ENCODE results near the gene SPRY1. TPM values are rescaled to one million over a fixed set of nuclear protein-coding genes. Genes with fewer than 3 reads are reported as not detected.

The SPRY1 gene
- total and polyA plus RNA-seq, 2 of the 8 experiments (the other 6 are each of a cell fraction or from before 2014, with no cell fraction given): 11.7 to 56.2 TPM

GRCh38 chr4:123421937-123422781 lies 25.6 kb downstream of the SPRY1 start:
- Histone ChIP-seq H2BK12ac (ENCODE audit: low read depth, low read length) (no peak overlapping the region), H2AFZ (ENCODE audit: low read length) (no peak overlapping the region), H3K4ac (replicated peaks; ENCODE audit: insufficient read length, low read depth, low read length) (no peak overlapping the region), H3K4me2 (ENCODE audit: insufficient read depth in 1 of 2, low read depth in 2 of 2, low read length in 2 of 2) (no peak overlapping the region), H3K36me3 (ENCODE audit: control insufficient read depth in 2 of 4, insufficient read depth in 4 of 4, low read length in 3 of 4) (no peaks in the 10 kb centered on the region), H2BK20ac (ENCODE audit: low read length) (no peak overlapping the region), H4K91ac (replicated peaks; ENCODE audit: insufficient read length, low read length) (no peak overlapping the region), H3K79me2 (ENCODE audit: control insufficient read depth in 1 of 2, insufficient read depth in 2 of 2, low read length in 2 of 2) (no peaks in the 10 kb centered on the region), H4K8ac (ENCODE audit: extremely low read depth, insufficient read depth, low read length) (no peak overlapping the region), H3K56ac (replicated peaks; ENCODE audit: insufficient read length, low read depth, low read length) (no peak overlapping the region), H2AK5ac (ENCODE audit: low read depth, low read length) (no peak overlapping the region), H3K27ac (ENCODE audit: low read depth, low read length) (no peak overlapping the region), H2BK120ac (replicated peaks; ENCODE audit: low read depth, low read length) (no peak overlapping the region), H4K5ac (ENCODE audit: insufficient read length, low read depth, low read length) (no peak overlapping the region), H3K4me1 (replicated peaks in 1 of 4; ENCODE audit: control insufficient read depth in 3 of 4, insufficient read depth in 4 of 4, low read length in 3 of 4) (peaks cover 2 to 13% (median 5%) of the 10 kb centered on the region in 4 experiments; a peak in 5 of 7 replicates), H3K4me3 (ENCODE audit: extremely low read depth in 1 of 4, insufficient read depth in 2 of 4, low read depth in 3 of 4, low read length in 4 of 4) (no peak overlapping the region), H2BK5ac (ENCODE audit: low read depth, low read length) (no peak overlapping the region), H3K18ac (ENCODE audit: extremely low read depth, low read length) (no peak overlapping the region), H3K23me2 (ENCODE audit: low read depth, low read length) (no peaks in the 10 kb centered on the region), H4K20me1 (replicated peaks in 1 of 2; ENCODE audit: control insufficient read depth in 1 of 2, insufficient read depth in 2 of 2, low read length in 2 of 2) (no peaks in the 10 kb centered on the region), H3K23ac (ENCODE audit: insufficient read length) (no peak overlapping the region), H3K9me3 (ENCODE audit: insufficient read depth in 2 of 2, low read depth in 1 of 2, low read length in 1 of 2) (no peaks in the 10 kb centered on the region; a peak in 1 of 4 replicates), H3K14ac (ENCODE audit: insufficient read length) (no peak overlapping the region), H3K79me1 (ENCODE audit: low read depth, low read length) (no peaks in the 10 kb centered on the region), H2BK15ac (ENCODE audit: low read length) (no peak overlapping the region), H3K27me3 (replicated peaks in 1 of 4; ENCODE audit: control insufficient read depth in 3 of 4, extremely low read depth in 1 of 4, insufficient read depth in 3 of 4, low read length in 3 of 4) (no peaks in the 10 kb centered on the region), H3K9ac (replicated peaks in 1 of 4; ENCODE audit: extremely low read depth in 1 of 4, low read depth in 3 of 4, low read length in 3 of 4) (no peak overlapping the region)
- WGBS, 2 experiments (ENCODE audit: extremely low coverage in 1 of 2, insufficient coverage in 1 of 2, insufficient read length in 1 of 2, insufficient replicate concordance in 2 of 2, low coverage in 1 of 2, low lambda C conversion rate in 2 of 2, missing lambda C conversion rate in 1 of 2): 85% methylated on average over 9 of the region's 9 CpGs; no CpG with 5 or more reads in 1 of the 2 experiments
- POLR2A ChIA-PET (ENCODE audit: partially characterized antibody): no interaction called here
- no peak for FAIRE-seq
- no peak for DNase-seq (ENCODE audit: low read depth in 1 of 2, low spot score in 2 of 2)
- CTCF ChIA-PET (ENCODE audit: partially characterized antibody): no interaction called here
- TF ChIP-seq SUZ12 (IDR thresholded peaks at IDR 0.05; ENCODE audit: low read length) (no peak), YY1 (IDR thresholded peaks at IDR 0.05; ENCODE audit: low read depth, low read length) (no peak), RNF2 (IDR thresholded peaks at IDR 0.05; ENCODE audit: borderline replicate concordance, low read depth, low read length, missing control alignments, poor library complexity, severe bottlenecking) (no peak), CREB1 (IDR thresholded peaks at IDR 0.05) (no peak), TEAD4 (IDR thresholded peaks at IDR 0.05; ENCODE audit: low read depth, low read length) (no peak), KDM5A (IDR thresholded peaks at IDR 0.05; ENCODE audit: low read length) (no peak), PHF8 (conservative IDR thresholded peaks at IDR 0.05; ENCODE audit: low read depth, low read length) (no peak)
